GM23248 (cell line): ENCODE data around the gene OR10S1. TPM values are rescaled to one million over a fixed set of nuclear protein-coding genes. Genes with fewer than 3 reads are reported as not detected.

Experiments
- DNase-seq: peaks from one replicate; pipeline ENCODE4 v3.0.0-alpha.2; 2015
- H2AFZ ChIP-seq: fragments of 200-600 bp; sonication (generic); 2 replicates; pipeline ENCODE4 v1.6.1; 2016; ENCODE audit warnings: antibody characterized with exemption
- H3F3A ChIP-seq: fragments of 200-600 bp; sonication (generic); 2 replicates; pipeline ENCODE4 v1.6.1; 2016; ENCODE audit warnings: mild to moderate bottlenecking, antibody characterized with exemption, mixed run types; ENCODE audit not compliant: insufficient read depth
- H3K27ac ChIP-seq: fragments of 200-600 bp; sonication (generic); 2 replicates; pipeline ENCODE4 v1.5.1; 2016; ENCODE audit warnings: mild to moderate bottlenecking
- H3K27me3 ChIP-seq: fragments of 200-600 bp; sonication (generic); replicated peaks from 2 replicates; pipeline ENCODE4 v1.6.1; 2016; ENCODE audit warnings: mild to moderate bottlenecking; ENCODE audit not compliant: insufficient read depth
- H3K36me3 ChIP-seq: fragments of 200-600 bp; sonication (generic); 2 replicates; pipeline ENCODE4 v1.6.1; 2016; ENCODE audit warnings: low read depth, mild to moderate bottlenecking
- H3K4me1 ChIP-seq: fragments of 200-600 bp; sonication (generic); 2 replicates; pipeline ENCODE4 v1.6.1; 2016; ENCODE audit warnings: mild to moderate bottlenecking; ENCODE audit not compliant: insufficient read depth
- H3K4me2 ChIP-seq: fragments of 200-600 bp; sonication (generic); one replicate; pipeline ENCODE4 v1.6.1; 2016; ENCODE audit warnings: mild to moderate bottlenecking; ENCODE audit not compliant: unreplicated experiment
- H3K4me3 ChIP-seq: fragments of 200-600 bp; sonication (generic); 2 replicates; pipeline ENCODE4 v1.5.1; 2016; ENCODE audit warnings: mild to moderate bottlenecking
- H3K79me2 ChIP-seq: fragments of 200-600 bp; sonication (generic); 2 replicates; pipeline ENCODE4 v1.6.1; 2016; ENCODE audit warnings: mild to moderate bottlenecking; ENCODE audit not compliant: insufficient read depth
- H3K9ac ChIP-seq: fragments of 200-600 bp; sonication (generic); 2 replicates; pipeline ENCODE4 v1.6.1; 2016; ENCODE audit warnings: mild to moderate bottlenecking
- H3K9me2 ChIP-seq: fragments of 200-600 bp; sonication (generic); 2 replicates; pipeline ENCODE4 v1.6.1; 2016; ENCODE audit warnings: mixed run types, mild to moderate bottlenecking, moderate library complexity; ENCODE audit not compliant: insufficient read depth
- H3K9me3 ChIP-seq: fragments of 200-600 bp; sonication (generic); one replicate; pipeline ENCODE4 v1.6.1; 2017; ENCODE audit warnings: low read depth
- H4K20me1 ChIP-seq: fragments of 200-600 bp; sonication (generic); 2 replicates; pipeline ENCODE4 v1.6.0; 2016; ENCODE audit not compliant: insufficient read depth
- EZH2 ChIP-seq: fragments of 200-600 bp; sonication (generic); IDR thresholded peaks from 2 replicates; pipeline ENCODE4 v1.6.1; 2018; ENCODE audit warnings: antibody characterized with exemption, mild to moderate bottlenecking; ENCODE audit not compliant: insufficient read depth, poor library complexity, severe bottlenecking
- EZH2phosphoT487 ChIP-seq: fragments of 200-600 bp; sonication (generic); IDR thresholded peaks from 2 replicates; pipeline ENCODE4 v1.6.1; 2018; ENCODE audit warnings: antibody characterized with exemption, moderate library complexity, mild to moderate bottlenecking, low read depth; ENCODE audit not compliant: insufficient read depth
- WGBS, 2 experiments: methylation state at CpG; one replicate each; pipeline ENCODE4 v1.1.6; 2015 to 2017; ENCODE audit warnings: low lambda C conversion rate in 2 of 2, low coverage in 1 of 2; ENCODE audit errors: missing lambda C conversion rate in 2 of 2; 5-methylcytosine and 5-hydroxymethylcytosine counted together
- in situ Hi-C: fragments of 300-500 bp; cut with MboI; formaldehyde crosslinking; loops from 2 replicates; pipeline ENCODE4 v1.15.0; 2020
- polyA plus RNA-seq: library from polyadenylated mRNA; unstranded; fragments of >200 nt; fragmentation: Nextera tagmentation; extraction: Ambion mirVana; gene quantifications from 2 replicates; pipeline ENCODE4 v1.2.1, GENCODE V29; 2016
- total RNA-seq: library from RNA; depleted of rRNA; stranded (reverse); fragments of >200 nt; shearing (Covaris generic); gene quantifications from 2 replicates; pipeline ENCODE4 v1.2.3, GENCODE V29; 2014; rRNA removed

Gene OR10S1
- total and polyA plus RNA-seq, 2 experiments from 2014 or later = not detected

DNA sequence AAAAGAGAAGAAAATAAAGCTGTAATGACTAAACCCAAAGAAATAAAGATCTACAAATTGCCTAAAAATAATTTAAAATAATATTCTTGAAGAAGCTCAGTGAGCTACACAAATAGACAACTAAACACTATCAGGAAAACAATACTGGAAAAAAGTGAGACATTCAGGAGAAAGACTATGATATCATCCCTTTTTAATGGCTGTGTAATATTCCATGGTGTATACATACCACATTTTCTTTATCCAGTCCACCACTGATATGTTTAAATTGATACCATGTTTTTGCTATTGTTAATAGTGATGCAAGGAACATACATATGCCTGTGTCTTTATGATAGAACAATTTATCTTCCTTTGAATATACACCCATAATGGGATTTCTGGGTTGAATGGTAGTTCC, 20.8 kb downstream of the OR10S1 start:
- Histone ChIP-seq H3K36me3 (no peaks in the 10 kb centered on the region), H2AFZ (no peak overlapping the region), H3K27ac (no peak overlapping the region), H3K4me2 (no peak overlapping the region), H3K4me1 (no peaks in the 10 kb centered on the region), H3K9me3 (no peaks in the 10 kb centered on the region), H3F3A (no peaks in the 10 kb centered on the region), H3K9me2 (no peaks in the 10 kb centered on the region), H3K27me3 (peaks cover 3% of the 10 kb centered on the region; the same call in 1 of the 2 replicates), H3K9ac (no peak overlapping the region), H3K4me3 (no peak overlapping the region), H4K20me1 (no peaks in the 10 kb centered on the region), H3K79me2 (no peaks in the 10 kb centered on the region)
- DNase-seq = no peak
- TF ChIP-seq EZH2phosphoT487 (no peak), EZH2 (no peak)
- in situ Hi-C loops = no loop called here

DNA sequence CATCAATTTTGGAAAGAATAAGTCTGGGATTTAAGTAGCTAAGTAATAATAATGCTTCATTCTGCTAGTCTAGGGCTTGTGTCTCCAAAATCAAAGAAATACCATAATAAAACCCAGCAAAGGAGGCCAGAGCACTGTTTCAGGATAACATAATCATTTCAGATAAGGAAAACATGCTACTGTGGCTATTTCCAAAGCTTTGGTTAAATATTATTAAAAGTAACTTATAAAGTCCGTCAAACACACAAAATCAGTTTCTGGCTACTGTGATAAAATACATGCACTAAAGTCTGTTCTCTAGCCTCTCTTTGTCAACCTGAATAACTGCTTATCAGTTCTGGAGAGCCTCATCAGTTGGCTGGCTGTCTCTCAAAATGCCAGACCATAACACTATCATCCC, 32.4 kb downstream of the OR10S1 start:
- DNase-seq = no peak
- H3K79me2 ChIP-seq = no peaks in the 10 kb centered on the region
- H3F3A ChIP-seq = no peaks in the 10 kb centered on the region
- H3K4me2 ChIP-seq = no peak overlapping the region
- H3K9me2 ChIP-seq = no peaks in the 10 kb centered on the region
- no peaks in the 10 kb centered on the region for H4K20me1 ChIP-seq
- no peaks in the 10 kb centered on the region for H3K4me1 ChIP-seq
- peaks cover 4% of the 10 kb centered on the region; the same call in 1 of the 2 replicates for H3K27me3 ChIP-seq
- H3K4me3 ChIP-seq = no peak overlapping the region
- H3K9me3 ChIP-seq = no peaks in the 10 kb centered on the region
- no peak overlapping the region for H2AFZ ChIP-seq
- 32 to 40% methylated on average over 1 of the region's 1 CpG for WGBS, 2 experiments
- TF ChIP-seq EZH2phosphoT487 = no peak
- TF ChIP-seq EZH2 = no peak
- no peak overlapping the region for H3K27ac ChIP-seq
- in situ Hi-C loops = no loop called here
- H3K9ac ChIP-seq = no peak overlapping the region
- H3K36me3 ChIP-seq = no peaks in the 10 kb centered on the region

DNA sequence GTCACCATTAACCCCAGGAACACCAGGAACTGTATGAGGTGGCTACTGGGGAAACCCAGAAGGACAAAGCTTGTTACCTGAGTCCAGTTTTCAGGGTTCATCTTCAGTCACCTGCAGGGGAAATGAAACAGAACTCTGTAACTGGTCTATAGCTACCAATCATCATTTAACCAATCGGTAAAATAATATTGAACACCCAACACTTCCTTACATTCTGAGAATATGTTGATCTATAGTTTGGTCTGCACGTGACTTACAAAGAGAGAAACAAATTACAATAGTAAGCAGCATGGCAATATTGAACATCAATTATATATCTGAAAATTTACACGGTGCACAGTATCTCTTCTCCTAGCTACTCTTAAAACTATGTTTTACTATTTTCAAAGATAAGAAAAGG, 33.8 kb downstream of the OR10S1 start, which contains the start of gene OR6T1:
TSS of gene OR6T1 (minus strand) at position 101 of the 400 bp plus-strand sequence. CDS start at position 101, 0 bp downstream.
- H4K20me1 ChIP-seq = no peaks in the 10 kb centered on the region
- DNase-seq = no peak
- no peaks in the 10 kb centered on the region for H3F3A ChIP-seq
- H3K4me2 ChIP-seq = no peak within 1 kb of the TSS
- no peak for TF ChIP-seq EZH2phosphoT487
- no peak for TF ChIP-seq EZH2
- no peaks in the 10 kb centered on the region for H3K4me1 ChIP-seq
- 31 to 38% methylated on average over 3 of the region's 3 CpGs for WGBS, 2 experiments
- H3K27me3 ChIP-seq = peaks cover 3% of the 10 kb centered on the region; the same call in 1 of the 2 replicates
- in situ Hi-C loops = no loop called here
- H3K9me3 ChIP-seq = no peaks in the 10 kb centered on the region
- no peaks in the 10 kb centered on the region for H3K36me3 ChIP-seq
- H3K27ac ChIP-seq = no peak within 1 kb of the TSS
- no peak within 1 kb of the TSS for H2AFZ ChIP-seq
- H3K9me2 ChIP-seq = no peaks in the 10 kb centered on the region
- no peaks in the 10 kb centered on the region for H3K79me2 ChIP-seq
- no peak within 1 kb of the TSS for H3K9ac ChIP-seq
- H3K4me3 ChIP-seq = no peak within 1 kb of the TSS

DNA sequence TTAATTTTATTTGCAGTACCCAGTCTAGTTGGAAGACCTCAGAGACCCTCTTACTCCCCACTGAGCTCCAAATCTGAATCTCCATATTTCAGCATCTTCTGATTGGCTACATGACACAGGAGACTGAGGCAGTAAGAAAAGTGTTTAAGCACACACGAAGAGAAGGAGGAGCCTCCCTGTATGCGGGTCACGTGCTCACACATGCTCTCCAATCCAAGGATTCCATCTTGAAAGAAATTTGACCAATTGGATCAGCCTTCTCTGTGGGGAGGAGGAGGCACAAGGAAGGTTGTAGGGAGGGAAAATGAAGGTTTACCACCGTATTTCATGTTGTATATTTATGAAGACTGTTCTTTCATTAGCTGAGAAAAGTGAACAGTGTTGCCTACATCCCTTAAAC, 35.2 kb downstream of the OR10S1 start:
- TF ChIP-seq EZH2phosphoT487 = no peak
- TF ChIP-seq EZH2 = no peak
- in situ Hi-C loops = no loop called here
- no peaks in the 10 kb centered on the region for H3K79me2 ChIP-seq

DNA sequence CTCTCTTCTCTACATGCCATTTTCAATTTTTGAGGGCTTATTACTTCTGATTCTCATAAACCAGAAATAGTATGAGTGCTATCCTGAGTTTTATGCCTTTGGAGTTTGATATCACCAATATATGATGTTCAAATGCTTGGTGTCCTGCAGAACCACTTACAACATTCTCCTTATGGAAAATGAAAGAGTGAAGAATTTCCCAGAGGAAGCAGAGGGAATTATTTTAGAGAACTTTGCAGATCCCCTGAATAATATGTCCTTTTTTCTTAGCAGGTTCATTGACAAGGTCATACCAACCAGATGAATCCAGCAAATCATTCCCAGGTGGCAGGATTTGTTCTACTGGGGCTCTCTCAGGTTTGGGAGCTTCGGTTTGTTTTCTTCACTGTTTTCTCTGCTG, 38.3 kb downstream of the OR10S1 start, which contains the start of gene OR4D5:
TSS of gene OR4D5 (plus strand) at position 301 of the 400 bp plus-strand sequence. CDS start at position 301, 0 bp downstream.
- no peak for DNase-seq
- no peak within 1 kb of the TSS for H3K4me2 ChIP-seq
- H3K27me3 ChIP-seq = no peaks in the 10 kb centered on the region
- H3F3A ChIP-seq = no peaks in the 10 kb centered on the region
- H3K4me3 ChIP-seq = no peak within 1 kb of the TSS
- TF ChIP-seq EZH2phosphoT487 = no peak
- TF ChIP-seq EZH2 = no peak
- no peaks in the 10 kb centered on the region for H3K36me3 ChIP-seq
- no peaks in the 10 kb centered on the region for H3K79me2 ChIP-seq
- no peak within 1 kb of the TSS for H3K9ac ChIP-seq
- WGBS, 2 experiments = 12 to 20% methylated on average over 1 of the region's 1 CpG
- H3K9me3 ChIP-seq = no peaks in the 10 kb centered on the region
- H3K4me1 ChIP-seq = no peaks in the 10 kb centered on the region
- H2AFZ ChIP-seq = no peak within 1 kb of the TSS
- in situ Hi-C loops = no loop called here
- H4K20me1 ChIP-seq = no peaks in the 10 kb centered on the region
- no peaks in the 10 kb centered on the region for H3K9me2 ChIP-seq
- H3K27ac ChIP-seq = no peak within 1 kb of the TSS

More for the DNA sequence above, 35.2 kb downstream of the OR10S1 start:
- Histone ChIP-seq H3K4me2 (no peak overlapping the region), H3K9ac (no peak overlapping the region), H4K20me1 (no peaks in the 10 kb centered on the region), H3K4me1 (no peaks in the 10 kb centered on the region), H3K9me2 (no peaks in the 10 kb centered on the region), H3K27me3 (no peaks in the 10 kb centered on the region), H2AFZ (no peak overlapping the region), H3K27ac (no peak overlapping the region), H3K36me3 (no peaks in the 10 kb centered on the region), H3K9me3 (no peaks in the 10 kb centered on the region), H3F3A (no peaks in the 10 kb centered on the region), H3K4me3 (no peak overlapping the region)
- DNase-seq = no peak
- 30 to 58% methylated on average over 4 of the region's 4 CpGs for WGBS, 2 experiments

Other genes starting within 250 kb of the OR10S1 start
- 5.5 and 26.4 TPM in 2 replicates for gene ZNF202, start 236.1 kb downstream of the OR10S1 start, total RNA-seq
- 4.5 and 5.1 TPM in 2 replicates for gene ZNF202, start 236.1 kb downstream of the OR10S1 start, polyA plus RNA-seq
- gene OR6X1, start 223.3 kb downstream of the OR10S1 start, total RNA-seq = not detected in 2 replicates
- gene OR6X1, start 223.3 kb downstream of the OR10S1 start, polyA plus RNA-seq = not detected in 2 replicates
- not detected in 2 replicates for gene OR6M1, start 171.4 kb downstream of the OR10S1 start, total RNA-seq
- not detected in 2 replicates for gene OR6M1, start 171.4 kb downstream of the OR10S1 start, polyA plus RNA-seq
- not detected in 2 replicates for gene TMEM225, start 92.1 kb downstream of the OR10S1 start, total RNA-seq
- not detected in 2 replicates for gene TMEM225, start 92.1 kb downstream of the OR10S1 start, polyA plus RNA-seq
- gene OR8D4, start 75.6 kb downstream of the OR10S1 start, total RNA-seq = not detected in 2 replicates
- gene OR8D4, start 75.6 kb downstream of the OR10S1 start, polyA plus RNA-seq = not detected in 2 replicates
- gene OR4D5, start 38.2 kb downstream of the OR10S1 start, total RNA-seq = not detected in 2 replicates
- gene OR4D5, start 38.2 kb downstream of the OR10S1 start, polyA plus RNA-seq = not detected in 2 replicates
- not detected in 2 replicates for gene OR6T1, start 33.9 kb downstream of the OR10S1 start, total RNA-seq
- not detected in 2 replicates for gene OR6T1, start 33.9 kb downstream of the OR10S1 start, polyA plus RNA-seq
- gene OR10G6, start 17.4 kb upstream of the OR10S1 start, total RNA-seq = not detected in 2 replicates
- not detected in 2 replicates for gene OR10G6, start 17.4 kb upstream of the OR10S1 start, polyA plus RNA-seq
- not detected in 2 replicates for gene OR10G4, start 35.2 kb upstream of the OR10S1 start, total RNA-seq
- not detected in 2 replicates for gene OR10G4, start 35.2 kb upstream of the OR10S1 start, polyA plus RNA-seq
- gene OR10G9, start 45.2 kb upstream of the OR10S1 start, total RNA-seq = not detected in 2 replicates
- gene OR10G9, start 45.2 kb upstream of the OR10S1 start, polyA plus RNA-seq = not detected in 2 replicates
- gene OR10G8, start 49.0 kb upstream of the OR10S1 start, total RNA-seq = not detected in 2 replicates
- gene OR10G8, start 49.0 kb upstream of the OR10S1 start, polyA plus RNA-seq = not detected in 2 replicates
- not detected in 2 replicates for gene OR10G7, start 63.5 kb upstream of the OR10S1 start, total RNA-seq
- gene OR10G7, start 63.5 kb upstream of the OR10S1 start, polyA plus RNA-seq = not detected in 2 replicates
- gene VWA5A, start 137.7 kb upstream of the OR10S1 start, total RNA-seq = 4.3 and 8.2 TPM in 2 replicates
- gene VWA5A, start 137.7 kb upstream of the OR10S1 start, polyA plus RNA-seq = 7.4 and 7.5 TPM in 2 replicates
- not detected in 2 replicates for gene OR10D3, start 205.6 kb upstream of the OR10S1 start, total RNA-seq
- not detected in 2 replicates for gene OR10D3, start 205.6 kb upstream of the OR10S1 start, polyA plus RNA-seq